Nephron (organoid): ENCODE measurements around the gene ADCY9.

Source experiments
- H3K27ac Mint-ChIP-seq, 3 experiments: 2 replicates each; pipeline ENCODE4 v1.8.0; 2020; ENCODE audit warnings: mixed read lengths in 3 of 3, mild to moderate bottlenecking in 2 of 3, moderate library complexity in 1 of 3
- H3K27me3 Mint-ChIP-seq: 2 replicates; pipeline ENCODE4 v1.8.0; 2021; ENCODE audit warnings: low read depth, mild to moderate bottlenecking, moderate library complexity, mixed read lengths
- H3K36me3 Mint-ChIP-seq: 2 replicates; pipeline ENCODE4 v1.8.0; 2020; ENCODE audit warnings: low read depth, mixed read lengths
- H3K4me1 Mint-ChIP-seq: 2 replicates; pipeline ENCODE4 v1.8.0; 2020; ENCODE audit warnings: mixed read lengths
- H3K4me3 Mint-ChIP-seq, 3 experiments: 2 replicates each; pipeline ENCODE4 v1.8.0; 2020; ENCODE audit warnings: mild to moderate bottlenecking in 3 of 3, mixed read lengths in 3 of 3, moderate library complexity in 2 of 3
- H3K9me3 Mint-ChIP-seq: 2 replicates; pipeline ENCODE4 v1.8.0; 2020; ENCODE audit warnings: mixed read lengths
- TF ChIP-seq, protein P1 (sequence below), 3 experiments: fragments of 200-600 bp; sonication (generic); IDR thresholded peaks; one replicate each; pipeline ENCODE4 v1.5.0; 2021; ENCODE audit warnings: antibody characterized with exemption in 3 of 3; ENCODE audit not compliant: unreplicated experiment in 3 of 3

ADCY9 gene

DNA sequence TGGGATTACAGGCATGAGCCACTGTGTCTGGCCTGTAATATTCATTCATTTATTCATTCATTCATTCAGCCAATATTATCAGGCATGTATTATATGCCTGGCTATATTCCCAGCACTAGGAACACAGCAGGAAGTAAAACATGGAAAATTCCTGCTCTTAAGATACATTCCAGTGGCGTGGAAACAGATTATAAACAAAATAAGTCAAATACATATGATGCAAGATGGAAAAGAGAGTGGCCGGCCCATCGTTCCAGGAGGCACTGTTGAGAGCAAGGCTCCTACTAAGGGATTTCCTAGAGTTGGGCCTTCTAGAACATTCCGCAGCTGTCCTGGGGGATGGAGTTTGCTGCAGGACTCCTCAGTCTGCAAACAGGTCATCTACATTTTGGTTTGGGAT is 17.7 kb downstream of the ADCY9 start:
- H3K4me1 Mint-ChIP-seq: peaks cover 32% of the 10 kb centered on the region
- H3K4me3 Mint-ChIP-seq: no peak overlapping the region
- H3K27ac Mint-ChIP-seq: peak overlapping the region in 1 of 3 experiments; percentile 35
- peaks cover 11% of the 10 kb centered on the region for H3K36me3 Mint-ChIP-seq
- no peaks in the 10 kb centered on the region for H3K27me3 Mint-ChIP-seq
- TF ChIP-seq, protein P1, sequence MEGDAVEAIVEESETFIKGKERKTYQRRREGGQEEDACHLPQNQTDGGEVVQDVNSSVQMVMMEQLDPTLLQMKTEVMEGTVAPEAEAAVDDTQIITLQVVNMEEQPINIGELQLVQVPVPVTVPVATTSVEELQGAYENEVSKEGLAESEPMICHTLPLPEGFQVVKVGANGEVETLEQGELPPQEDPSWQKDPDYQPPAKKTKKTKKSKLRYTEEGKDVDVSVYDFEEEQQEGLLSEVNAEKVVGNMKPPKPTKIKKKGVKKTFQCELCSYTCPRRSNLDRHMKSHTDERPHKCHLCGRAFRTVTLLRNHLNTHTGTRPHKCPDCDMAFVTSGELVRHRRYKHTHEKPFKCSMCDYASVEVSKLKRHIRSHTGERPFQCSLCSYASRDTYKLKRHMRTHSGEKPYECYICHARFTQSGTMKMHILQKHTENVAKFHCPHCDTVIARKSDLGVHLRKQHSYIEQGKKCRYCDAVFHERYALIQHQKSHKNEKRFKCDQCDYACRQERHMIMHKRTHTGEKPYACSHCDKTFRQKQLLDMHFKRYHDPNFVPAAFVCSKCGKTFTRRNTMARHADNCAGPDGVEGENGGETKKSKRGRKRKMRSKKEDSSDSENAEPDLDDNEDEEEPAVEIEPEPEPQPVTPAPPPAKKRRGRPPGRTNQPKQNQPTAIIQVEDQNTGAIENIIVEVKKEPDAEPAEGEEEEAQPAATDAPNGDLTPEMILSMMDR (IDR thresholded peaks at IDR 0.05; ENCODE audit: unreplicated experiment in 3 of 3): no peak
- no peaks in the 10 kb centered on the region for H3K9me3 Mint-ChIP-seq

DNA sequence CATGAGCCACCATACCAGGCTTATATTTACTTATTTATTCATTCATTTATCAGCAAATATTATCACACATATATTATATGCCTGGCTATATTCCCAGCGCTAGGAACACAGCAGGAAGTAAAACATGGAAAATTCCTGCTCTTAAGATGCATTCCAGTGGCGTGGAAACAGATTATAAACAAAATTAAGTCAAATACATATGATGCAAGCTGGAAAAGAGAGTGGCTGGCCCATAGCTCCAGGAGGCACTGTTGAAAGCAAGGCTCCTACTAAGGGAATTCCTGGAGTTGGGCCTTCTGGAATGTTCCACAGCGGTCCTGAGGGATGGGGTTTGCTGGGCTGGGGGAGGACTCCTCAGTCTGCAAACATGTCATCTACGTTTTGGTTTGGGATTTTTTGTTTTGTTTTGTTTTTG is 18.4 kb downstream of the ADCY9 start:
- H3K4me3 Mint-ChIP-seq: no peak overlapping the region
- no peaks in the 10 kb centered on the region for H3K27me3 Mint-ChIP-seq
- H3K36me3 Mint-ChIP-seq: peaks cover 8% of the 10 kb centered on the region

DNA sequence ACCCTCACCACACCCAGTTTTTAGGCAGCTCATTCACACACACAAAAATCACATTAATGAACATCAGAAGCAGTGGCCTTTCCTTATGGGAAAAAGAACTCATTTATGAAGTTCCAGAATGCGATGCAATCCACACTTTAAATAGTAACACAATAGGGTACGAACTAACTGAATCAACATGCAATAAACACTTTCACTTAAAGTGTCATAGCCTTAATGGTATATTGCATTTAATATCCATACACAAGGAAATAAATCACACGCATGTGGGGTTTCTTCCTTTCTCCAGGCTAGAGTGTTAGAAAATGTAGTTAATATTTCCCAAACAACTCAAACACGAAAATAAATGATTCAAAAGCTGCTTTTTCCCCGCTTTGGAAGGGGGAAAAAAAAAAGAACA is 19.7 kb downstream of the ADCY9 start:
- no peaks in the 10 kb centered on the region for H3K27me3 Mint-ChIP-seq
- H3K4me1 Mint-ChIP-seq: peaks cover 41% of the 10 kb centered on the region
- no peak overlapping the region for H3K4me3 Mint-ChIP-seq
- H3K9me3 Mint-ChIP-seq: no peaks in the 10 kb centered on the region
- TF ChIP-seq, protein P1 (IDR thresholded peaks at IDR 0.05; ENCODE audit: unreplicated experiment in 3 of 3): no peak
- H3K27ac Mint-ChIP-seq: peak overlapping the region in 1 of 3 experiments; percentile 14
- H3K36me3 Mint-ChIP-seq: peaks cover 2% of the 10 kb centered on the region

More for the DNA sequence above, 18.4 kb downstream of the ADCY9 start:
- TF ChIP-seq, protein P1 (IDR thresholded peaks at IDR 0.05; ENCODE audit: unreplicated experiment in 3 of 3): no peak
- Mint-ChIP-seq H3K4me1 (peaks cover 32% of the 10 kb centered on the region), H3K9me3 (no peaks in the 10 kb centered on the region), H3K27ac (no peak overlapping the region)

DNA sequence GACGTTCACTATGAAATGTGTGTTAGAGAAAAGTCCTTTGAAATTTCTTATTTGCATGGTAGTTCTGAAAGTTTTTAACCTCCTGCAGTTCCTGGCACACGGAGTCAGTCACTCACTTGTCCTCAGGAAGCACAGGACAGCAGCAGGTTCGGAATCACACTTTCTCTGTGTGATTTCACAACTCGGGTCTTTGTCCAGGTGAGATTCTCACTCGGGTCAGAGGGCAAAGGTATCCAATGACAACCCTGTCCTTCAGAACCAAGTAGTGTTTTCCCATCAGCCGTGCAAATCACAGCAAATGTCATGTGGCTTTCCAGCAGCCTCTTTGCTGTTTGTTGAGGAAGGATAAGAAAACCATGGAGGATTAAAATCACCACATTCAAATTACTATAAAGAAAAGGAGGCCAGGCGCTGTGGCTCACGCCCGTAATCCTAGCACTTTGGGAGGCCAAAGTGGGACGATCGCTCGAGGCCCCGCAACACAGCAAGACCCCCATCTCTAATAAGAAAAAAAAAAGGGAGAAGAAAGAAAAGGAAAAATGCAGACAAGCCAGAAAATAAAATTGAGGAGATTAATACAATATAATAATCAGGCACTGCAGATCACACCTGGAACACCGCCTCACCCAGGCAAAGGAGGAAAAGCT is 22.0 kb downstream of the ADCY9 start:
- Mint-ChIP-seq H3K4me3 (no peak overlapping the region), H3K27me3 (no peaks in the 10 kb centered on the region)

DNA sequence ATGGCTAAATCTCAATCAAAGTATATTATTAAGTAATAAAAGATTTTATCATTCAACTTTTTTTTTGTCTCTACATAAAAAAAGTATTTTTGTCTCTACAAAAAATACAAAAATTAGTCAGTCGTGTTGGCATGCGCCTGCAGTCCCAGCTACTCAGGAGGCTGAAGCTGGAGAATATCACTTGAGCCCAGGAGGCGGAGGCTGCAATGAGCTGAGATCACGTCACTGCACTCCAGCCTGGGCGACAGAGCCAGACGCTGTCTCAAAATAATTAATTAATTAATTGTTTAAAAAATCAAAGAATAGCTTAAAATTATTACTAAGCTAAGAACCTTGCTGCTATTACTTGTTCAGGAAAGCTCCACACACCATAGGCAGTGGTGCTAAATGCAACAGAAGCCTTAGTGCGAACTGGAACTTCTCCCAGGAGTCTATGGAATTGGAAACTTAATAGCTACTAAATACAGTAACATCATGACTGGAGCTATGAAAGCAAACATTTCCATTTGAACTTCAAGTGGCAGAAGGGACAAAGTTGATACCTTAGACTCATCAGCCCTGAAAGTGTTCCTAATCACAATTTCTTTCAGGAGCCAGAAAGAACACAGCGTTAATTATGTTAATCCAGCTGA is 22.6 kb downstream of the ADCY9 start:
- Mint-ChIP-seq H3K27ac (peak overlapping the region; percentile 1 to 46 (median 19)), H3K4me3 (no peak overlapping the region), H3K27me3 (no peaks in the 10 kb centered on the region), H3K4me1 (peaks cover 60% of the 10 kb centered on the region), H3K36me3 (no peaks in the 10 kb centered on the region), H3K9me3 (no peaks in the 10 kb centered on the region)
- TF ChIP-seq, protein P1 (IDR thresholded peaks at IDR 0.05; ENCODE audit: unreplicated experiment in 3 of 3): no peak

More for the DNA sequence above, 22.0 kb downstream of the ADCY9 start:
- Mint-ChIP-seq H3K9me3 (no peaks in the 10 kb centered on the region), H3K36me3 (no peaks in the 10 kb centered on the region), H3K4me1 (peaks cover 59% of the 10 kb centered on the region), H3K27ac (peak overlapping the region; percentile 1 to 46 (median 19))
- TF ChIP-seq, protein P1 (IDR thresholded peaks at IDR 0.05; ENCODE audit: unreplicated experiment in 3 of 3): no peak
